ENCODE data around the gene HSD17B7.

- TF ChIP-seq CTCF (IDR thresholded peaks at IDR 0.05) (no peak), POLR2AphosphoS5 (IDR thresholded peaks at IDR 0.05) (no peak)
These were observed 38.8 kb downstream of the HSD17B7 start for GRCh38 chr1:162829268-162829667.
